ENCODE data around the gene SMARCA4.

Gene SMARCA4

DNA sequence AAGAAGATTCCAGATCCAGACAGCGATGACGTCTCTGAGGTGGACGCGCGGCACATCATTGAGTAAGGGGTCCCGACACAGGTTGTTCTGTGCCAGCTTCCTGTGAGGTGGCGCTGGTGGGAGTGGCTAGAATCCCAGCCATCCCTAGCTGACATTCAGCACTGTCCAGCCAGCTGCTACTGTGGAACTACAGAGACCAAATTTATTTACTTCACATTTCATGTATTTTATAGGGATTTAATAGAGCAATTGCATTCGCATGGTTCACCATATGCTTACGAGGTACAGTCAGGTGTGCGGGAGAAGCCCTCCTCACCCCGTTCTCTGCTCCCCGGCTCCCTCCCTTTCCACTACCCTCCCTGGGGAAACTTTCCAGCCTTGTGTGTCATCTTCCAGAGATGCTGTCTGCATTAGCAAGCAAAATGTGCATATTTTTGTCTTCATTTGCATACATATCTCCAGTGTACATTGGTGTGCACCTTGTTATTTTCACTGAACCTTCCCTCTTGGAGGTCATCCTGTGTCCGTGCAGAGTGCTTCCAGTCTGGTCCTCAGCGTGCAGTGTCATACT, 47.2 kb downstream of the SMARCA4 start:
- no peak for TF ChIP-seq GATA2 (IDR thresholded peaks at IDR 0.05; ENCODE audit: low read depth, low read length)
- no peak for TF ChIP-seq GATA3 (IDR thresholded peaks at IDR 0.05; ENCODE audit: low read depth, low read length)

GRCh38 chr19:11010041-11010440, 49.2 kb downstream of the SMARCA4 start:
- TF ChIP-seq GATA3 (IDR thresholded peaks at IDR 0.05; ENCODE audit: low read depth, low read length) (no peak), GATA2 (IDR thresholded peaks at IDR 0.05; ENCODE audit: low read depth, low read length) (no peak)

GRCh38 chr19:11012507-11012906, 51.7 kb downstream of the SMARCA4 start:
- no peak for TF ChIP-seq GATA3 (IDR thresholded peaks at IDR 0.05; ENCODE audit: low read depth, low read length)
- no peak for TF ChIP-seq GATA2 (IDR thresholded peaks at IDR 0.05; ENCODE audit: low read depth, low read length)

GRCh38 chr19:11013771-11014170, 52.9 kb downstream of the SMARCA4 start:
- TF ChIP-seq GATA2 (IDR thresholded peaks at IDR 0.05; ENCODE audit: low read depth, low read length): no peak
- no peak for TF ChIP-seq GATA3 (IDR thresholded peaks at IDR 0.05; ENCODE audit: low read depth, low read length)

DNA sequence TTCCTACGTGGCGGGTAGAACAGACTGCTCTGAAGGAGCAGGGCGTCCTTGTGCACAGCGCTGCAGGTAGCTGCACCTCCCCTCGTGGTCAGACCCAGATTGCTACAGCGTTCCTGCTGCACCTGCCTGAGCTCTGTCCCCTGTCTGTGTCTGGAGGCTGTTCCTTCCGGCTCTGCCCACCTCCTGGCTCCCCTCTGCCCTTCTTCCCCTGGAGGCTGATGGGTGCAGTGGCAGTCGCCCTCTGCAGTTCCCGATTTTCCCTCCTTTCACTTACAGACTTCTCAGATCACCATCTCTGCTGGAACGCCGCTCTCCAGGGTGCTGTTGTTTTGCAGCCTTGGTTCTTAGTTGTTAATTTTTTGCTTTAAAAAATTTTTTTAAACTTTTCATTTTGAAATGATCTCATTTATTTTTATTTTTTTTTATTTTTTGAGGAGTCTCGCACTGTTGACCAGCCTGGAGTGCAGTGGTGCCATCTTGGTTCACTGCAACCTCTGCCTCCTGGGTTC, 53.6 kb downstream of the SMARCA4 start:
- TF ChIP-seq GATA3 (IDR thresholded peaks at IDR 0.05; ENCODE audit: low read depth, low read length) (no peak), GATA2 (IDR thresholded peaks at IDR 0.05; ENCODE audit: low read depth, low read length) (no peak)

DNA sequence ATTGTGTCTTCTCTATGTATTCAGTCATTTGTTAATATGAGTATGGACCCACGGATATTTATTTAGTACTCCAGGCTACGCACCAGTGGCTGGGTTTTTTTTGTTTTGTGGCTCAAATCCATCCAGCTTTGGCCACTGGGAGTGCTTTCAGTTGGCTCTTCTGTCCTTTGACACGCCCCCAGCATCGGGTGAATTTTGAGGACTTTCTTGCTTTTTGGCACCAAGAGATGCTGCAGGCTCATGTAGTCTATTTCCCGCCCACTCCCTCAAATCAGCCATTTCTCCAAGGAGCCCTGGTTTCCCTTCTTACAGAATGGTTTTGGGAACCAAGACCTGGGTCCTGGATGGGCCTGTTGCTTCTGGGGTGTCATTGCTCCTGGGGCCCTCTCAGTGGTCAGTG, 55.8 kb downstream of the SMARCA4 start:
- TF ChIP-seq GATA2 (IDR thresholded peaks at IDR 0.05; ENCODE audit: low read depth, low read length): no peak
- TF ChIP-seq GATA3 (IDR thresholded peaks at IDR 0.05; ENCODE audit: low read depth, low read length): no peak

DNA sequence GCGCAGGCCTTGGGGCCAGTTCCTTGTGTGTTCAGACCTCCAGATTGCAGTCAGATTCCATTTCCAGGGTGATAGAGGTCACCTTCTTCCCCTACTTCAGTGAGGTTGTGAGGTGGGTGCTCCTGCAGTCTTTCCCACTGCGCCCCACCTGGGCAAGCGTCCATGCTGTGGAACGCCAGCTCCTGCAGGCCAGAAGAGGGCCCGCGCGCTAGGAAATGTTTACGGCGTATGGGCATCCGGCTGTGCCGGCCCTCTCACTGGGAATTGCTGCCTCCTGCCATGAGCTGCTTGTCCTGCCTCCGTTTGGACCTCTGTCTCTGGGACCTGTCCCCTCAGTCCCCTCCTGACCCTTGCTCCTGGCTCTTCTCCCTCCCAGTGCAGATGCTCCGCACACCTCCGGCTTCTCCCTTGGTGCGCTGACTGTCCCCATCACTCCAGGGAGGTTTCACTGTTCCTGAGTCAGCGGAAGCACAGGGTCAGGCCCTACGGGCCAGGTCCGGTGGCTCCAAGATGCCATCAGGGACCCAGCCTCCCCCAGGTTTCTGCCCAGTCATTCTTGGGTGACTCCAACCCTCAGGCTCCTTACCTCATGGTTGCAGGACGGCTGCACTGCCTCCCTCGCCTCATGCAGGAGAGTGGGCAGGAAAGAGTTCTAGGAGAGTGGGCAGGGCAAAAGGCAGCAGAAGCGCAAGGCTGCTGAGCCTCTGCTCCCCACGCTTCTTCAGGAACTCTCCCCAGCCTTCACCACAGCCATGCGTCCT, 56.6 kb downstream of the SMARCA4 start:
- TF ChIP-seq GATA3 (IDR thresholded peaks at IDR 0.05; ENCODE audit: low read depth, low read length) (no peak), GATA2 (IDR thresholded peaks at IDR 0.05; ENCODE audit: low read depth, low read length) (no peak)

DNA sequence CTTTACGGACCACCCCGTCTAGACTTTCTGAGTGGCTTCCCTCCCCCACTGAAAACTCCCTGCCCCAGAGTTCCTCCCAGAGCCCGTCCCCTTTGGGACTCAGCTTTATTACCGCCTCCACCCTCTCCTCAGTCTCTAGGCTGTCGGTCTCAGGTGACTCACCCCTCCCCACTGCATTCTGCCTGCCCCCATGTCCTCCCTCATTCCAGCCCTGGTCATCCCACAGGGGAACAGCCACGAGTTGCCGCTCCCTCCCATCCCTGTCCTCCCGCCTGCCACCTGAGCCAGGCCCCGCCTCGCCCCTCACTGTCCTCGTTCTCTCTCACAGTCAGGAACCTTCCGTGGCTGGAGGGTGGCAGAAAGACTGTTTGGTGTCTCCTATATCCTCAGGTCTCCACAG, 57.3 kb downstream of the SMARCA4 start:
- TF ChIP-seq GATA2 (IDR thresholded peaks at IDR 0.05; ENCODE audit: low read depth, low read length): no peak
- no peak for TF ChIP-seq GATA3 (IDR thresholded peaks at IDR 0.05; ENCODE audit: low read depth, low read length)

- TF ChIP-seq GATA2 (IDR thresholded peaks at IDR 0.05; ENCODE audit: low read depth, low read length): no peak
- TF ChIP-seq GATA3 (IDR thresholded peaks at IDR 0.05; ENCODE audit: low read depth, low read length): no peak
Observed at GRCh38 chr19:11018763-11019162, 57.9 kb downstream of the SMARCA4 start.

GRCh38 chr19:11019262-11019661, 58.4 kb downstream of the SMARCA4 start:
- no peak for TF ChIP-seq GATA2 (IDR thresholded peaks at IDR 0.05; ENCODE audit: low read depth, low read length)
- no peak for TF ChIP-seq GATA3 (IDR thresholded peaks at IDR 0.05; ENCODE audit: low read depth, low read length)

GRCh38 chr19:11019824-11020223, 59.0 kb downstream of the SMARCA4 start:
- no peak for TF ChIP-seq GATA2 (IDR thresholded peaks at IDR 0.05; ENCODE audit: low read depth, low read length)
- TF ChIP-seq GATA3 (IDR thresholded peaks at IDR 0.05; ENCODE audit: low read depth, low read length): no peak

- TF ChIP-seq GATA2 (IDR thresholded peaks at IDR 0.05; ENCODE audit: low read depth, low read length) (no peak), GATA3 (IDR thresholded peaks at IDR 0.05; ENCODE audit: low read depth, low read length) (no peak)
Observed at GRCh38 chr19:11020423-11020822, 59.6 kb downstream of the SMARCA4 start.

DNA sequence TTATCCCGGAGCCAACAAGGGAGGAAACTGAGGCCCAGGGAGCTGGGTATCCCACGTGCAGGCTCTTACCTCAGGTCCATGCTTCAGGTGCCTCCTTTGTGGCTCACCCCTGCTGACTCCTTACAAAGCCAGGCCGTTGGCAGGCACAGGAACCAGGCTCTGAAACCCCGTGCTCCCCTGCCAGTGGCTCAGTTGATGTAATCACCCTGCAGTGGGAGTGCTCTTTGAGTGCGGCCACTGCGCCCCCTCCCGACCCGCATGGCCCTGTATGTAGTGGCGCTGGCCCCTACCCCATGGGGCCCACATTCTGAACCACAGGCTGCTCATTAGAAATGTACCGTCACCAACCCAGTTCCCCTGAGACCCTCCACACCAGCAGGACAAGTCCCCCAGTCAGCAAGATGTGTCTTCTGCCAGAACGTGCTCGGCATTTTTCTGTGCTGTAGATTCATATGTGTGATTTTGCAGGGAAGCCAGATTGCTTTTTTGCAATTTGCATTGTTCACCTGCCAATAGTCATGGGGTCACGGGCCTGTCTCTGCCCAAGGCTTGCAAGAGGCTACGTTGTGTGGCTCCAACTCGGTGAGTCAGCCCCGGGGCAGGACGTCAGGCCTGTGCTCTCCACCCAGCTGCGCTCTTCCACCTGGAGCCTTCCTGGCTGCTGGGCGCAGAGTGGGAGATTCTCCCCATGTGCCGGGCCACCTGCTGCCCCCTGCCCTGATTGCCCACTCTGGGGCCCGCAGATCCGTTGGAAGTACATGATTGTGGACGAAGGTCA, 60.3 kb downstream of the SMARCA4 start:
- TF ChIP-seq GATA3 (IDR thresholded peaks at IDR 0.05; ENCODE audit: low read depth, low read length) (no peak), GATA2 (IDR thresholded peaks at IDR 0.05; ENCODE audit: low read depth, low read length) (no peak)

DNA sequence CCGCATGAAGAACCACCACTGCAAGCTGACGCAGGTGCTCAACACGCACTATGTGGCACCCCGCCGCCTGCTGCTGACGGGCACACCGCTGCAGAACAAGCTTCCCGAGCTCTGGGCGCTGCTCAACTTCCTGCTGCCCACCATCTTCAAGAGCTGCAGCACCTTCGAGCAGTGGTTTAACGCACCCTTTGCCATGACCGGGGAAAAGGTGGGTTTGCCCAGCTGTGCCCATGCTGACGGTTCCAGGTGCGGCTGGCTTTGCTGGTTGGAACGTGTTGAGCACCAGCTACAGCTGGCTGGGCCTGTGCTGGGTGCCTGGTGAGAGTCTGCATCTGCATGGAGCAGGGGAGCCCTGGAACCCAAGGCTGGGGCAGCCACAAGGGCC, 60.9 kb downstream of the SMARCA4 start:
- TF ChIP-seq GATA2 (IDR thresholded peaks at IDR 0.05; ENCODE audit: low read depth, low read length) (no peak), GATA3 (IDR thresholded peaks at IDR 0.05; ENCODE audit: low read depth, low read length) (no peak)

Measured in SH-SY5Y (cell line).